Hepatocyte (in vitro differentiated cells): ENCODE results near the gene APC2.

ENCODE experiments used
- CTCF ChIP-seq: fragments of 200-600 bp; sonication (generic); IDR thresholded peaks from 2 replicates; pipeline ENCODE4 v1.5.1; 2016; ENCODE audit warnings: antibody characterized with exemption, mild to moderate bottlenecking; ENCODE audit not compliant: poor library complexity
- EZH2 ChIP-seq: fragments of 200-600 bp; sonication (generic); IDR thresholded peaks from 2 replicates; pipeline ENCODE4 v1.6.1; 2016; ENCODE audit warnings: antibody characterized with exemption, mild to moderate bottlenecking, borderline replicate concordance
- EZH2phosphoT487 ChIP-seq: fragments of 200-600 bp; sonication (generic); IDR thresholded peaks from one replicate; pipeline ENCODE4 v1.6.1; 2018; ENCODE audit warnings: antibody characterized with exemption, mild to moderate bottlenecking, low read depth, moderate library complexity; ENCODE audit not compliant: unreplicated experiment, severe bottlenecking

- TF ChIP-seq CTCF (no peak), EZH2phosphoT487 (no peak), EZH2 (no peak)
Measured at GRCh38 chr19:1474011-1474764, 24.3 kb downstream of the APC2 start.
